Measurements from ENCODE around the gene NOTCH1.

Gene NOTCH1

GRCh38 chr9:136499071-136499934 is 46.5 kb downstream of the NOTCH1 start:
- DNase-seq, result no peak

GRCh38 chr9:136497916-136498695 is 47.7 kb downstream of the NOTCH1 start:
- no peak for DNase-seq

GRCh38 chr9:136496801-136497620 is 48.8 kb downstream of the NOTCH1 start:
- DNase-seq, result no peak

- no peak for DNase-seq
Measured at GRCh38 chr9:136496181-136496580, 49.7 kb downstream of the NOTCH1 start.

GRCh38 chr9:136495238-136495800 is 50.5 kb downstream of the NOTCH1 start:
- no peak for DNase-seq

- no peak for DNase-seq
Measured at GRCh38 chr9:136494531-136495215, 51.2 kb downstream of the NOTCH1 start.

GRCh38 chr9:136494012-136494411 is 51.8 kb downstream of the NOTCH1 start:
- no peak for DNase-seq

- no peak for DNase-seq
Measured at GRCh38 chr9:136493567-136493971, 52.3 kb downstream of the NOTCH1 start.

- DNase-seq, result no peak
Measured at GRCh38 chr9:136492978-136493522, 52.8 kb downstream of the NOTCH1 start.

GRCh38 chr9:136489731-136490130 is 56.1 kb downstream of the NOTCH1 start:
- no peak for DNase-seq

GRCh38 chr9:136488247-136489214 is 57.3 kb downstream of the NOTCH1 start:
- peak; percentile 64 for DNase-seq

- DNase-seq, result no peak
Measured at GRCh38 chr9:136487672-136488071, 58.2 kb downstream of the NOTCH1 start.

- DNase-seq, result no peak
Measured at GRCh38 chr9:136486823-136487620, 58.8 kb downstream of the NOTCH1 start.

- DNase-seq, result no peak
Measured at GRCh38 chr9:136486131-136486530, 59.7 kb downstream of the NOTCH1 start.

- DNase-seq, result peak; percentile 74
Measured at GRCh38 chr9:136485049-136486045, 60.5 kb downstream of the NOTCH1 start.

- no peak for DNase-seq
Measured at GRCh38 chr9:136484153-136485048, 61.4 kb downstream of the NOTCH1 start.

- peak; percentile 92 for DNase-seq
Measured at GRCh38 chr9:136483589-136484152, 62.2 kb downstream of the NOTCH1 start.

Measured in activated CD4-positive, alpha-beta T cell treated with anti-CD3 and anti-CD28 coated beads for 1 hour (primary cell).